Measurements from ENCODE around the gene ACACA. TPM values are rescaled to one million over a fixed set of nuclear protein-coding genes. Genes with fewer than 3 reads are reported as not detected.

The ACACA gene
- total and polyA plus RNA-seq, 9 of the 15 experiments (the other 6 are each of a cell fraction or from before 2014, with no cell fraction given): 35.9 to 135 (median 88.4) TPM

DNA sequence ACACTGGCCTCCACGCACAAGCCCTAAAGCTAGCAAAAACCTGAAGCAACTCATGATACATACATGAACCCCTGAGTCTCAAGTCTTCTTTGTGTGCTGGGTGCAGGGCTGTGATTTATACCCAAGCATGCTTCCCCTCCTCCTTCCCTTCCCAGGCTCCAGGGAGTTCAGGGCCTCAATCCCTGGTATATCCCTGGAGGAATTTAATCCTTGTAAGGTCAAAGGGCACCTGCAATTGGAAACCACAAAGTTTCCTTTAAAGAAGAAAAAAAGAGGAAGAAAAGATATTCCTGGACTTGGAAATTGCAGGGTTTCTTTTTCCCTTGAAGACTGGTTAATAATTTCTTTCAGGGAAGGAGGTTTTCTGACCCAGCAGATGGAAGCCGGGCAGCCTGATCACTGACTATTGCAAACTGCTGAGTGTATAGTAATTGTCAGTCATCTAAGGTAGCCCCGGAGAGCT lies 275.6 kb downstream of the ACACA start:
- ChIA-PET CTCF (ENCODE audit: low intra/inter-chr PET ratio) (no interaction called here), POLR2A (interaction anchor here (0.9 kb wide), 1 partner anchor 9 kb away, joined by 5 read pairs; no protein-coding TSS in a partner anchor)
- ATAC-seq: no peak

DNA sequence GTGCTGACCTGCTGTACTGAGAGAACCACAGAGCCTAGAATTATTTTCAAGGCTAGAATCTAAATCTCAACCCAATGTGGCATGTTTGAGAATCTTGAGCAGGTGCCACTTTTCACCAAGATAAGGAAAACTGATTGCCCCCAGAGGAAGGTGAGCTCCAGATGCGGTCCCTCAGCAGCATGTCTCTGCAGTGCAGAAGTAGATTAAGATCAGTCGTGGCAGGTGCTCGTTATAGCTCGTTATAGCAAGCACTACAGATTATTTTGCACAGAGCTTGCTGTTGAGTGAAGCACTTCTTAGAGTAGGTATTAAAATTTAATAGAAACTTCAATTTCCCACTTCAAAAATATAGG lies 281.8 kb downstream of the ACACA start:
- no peak overlapping the region for H3K4me2 ChIP-seq (ENCODE audit: insufficient read depth, low read length)
- ATAC-seq (no peak), FAIRE-seq (no peak), DNase-seq (ENCODE audit: extremely low read depth in 1 of 4, low spot score in 3 of 4) (no peak)
- in situ Hi-C loops (cut with MboI) (no loop called here), intact Hi-C loops (cut with micrococcal nuclease) (no loop called here)
- H3K9me1 ChIP-seq (ENCODE audit: control insufficient read depth, insufficient read depth, low read length): no peaks in the 10 kb centered on the region
- no peak overlapping the region for H2AFZ ChIP-seq (ENCODE audit: low read depth, low read length)
- no peaks in the 10 kb centered on the region for H4K20me1 ChIP-seq (replicated peaks; ENCODE audit: control insufficient read depth, insufficient read depth, low read length)
- no peak for TF ChIP-seq PTRF (tag; IDR thresholded peaks at IDR 0.05)
- TF ChIP-seq ZNF175 (CRISPR knock-in tag; IDR thresholded peaks at IDR 0.05; ENCODE audit: low read depth): no peak
- TF ChIP-seq FOXK1 (CRISPR knock-in tag; IDR thresholded peaks at IDR 0.05; ENCODE audit: borderline replicate concordance): no peak
- TF ChIP-seq MEF2A (IDR thresholded peaks at IDR 0.05; ENCODE audit: control insufficient read depth, low read depth, low read length): no peak
- TF ChIP-seq, protein P1, sequence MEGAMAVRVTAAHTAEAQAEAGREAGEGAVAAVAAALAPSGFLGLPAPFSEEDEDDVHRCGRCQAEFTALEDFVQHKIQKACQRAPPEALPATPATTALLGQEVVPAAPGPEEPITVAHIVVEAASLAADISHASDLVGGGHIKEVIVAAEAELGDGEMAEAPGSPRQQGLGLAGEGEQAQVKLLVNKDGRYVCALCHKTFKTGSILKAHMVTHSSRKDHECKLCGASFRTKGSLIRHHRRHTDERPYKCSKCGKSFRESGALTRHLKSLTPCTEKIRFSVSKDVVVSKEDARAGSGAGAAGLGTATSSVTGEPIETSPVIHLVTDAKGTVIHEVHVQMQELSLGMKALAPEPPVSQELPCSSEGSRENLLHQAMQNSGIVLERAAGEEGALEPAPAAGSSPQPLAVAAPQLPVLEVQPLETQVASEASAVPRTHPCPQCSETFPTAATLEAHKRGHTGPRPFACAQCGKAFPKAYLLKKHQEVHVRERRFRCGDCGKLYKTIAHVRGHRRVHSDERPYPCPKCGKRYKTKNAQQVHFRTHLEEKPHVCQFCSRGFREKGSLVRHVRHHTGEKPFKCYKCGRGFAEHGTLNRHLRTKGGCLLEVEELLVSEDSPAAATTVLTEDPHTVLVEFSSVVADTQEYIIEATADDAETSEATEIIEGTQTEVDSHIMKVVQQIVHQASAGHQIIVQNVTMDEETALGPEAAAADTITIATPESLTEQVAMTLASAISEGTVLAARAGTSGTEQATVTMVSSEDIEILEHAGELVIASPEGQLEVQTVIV (CRISPR knock-in tag; IDR thresholded peaks at IDR 0.05; ENCODE audit: borderline replicate concordance): no peak
- TF ChIP-seq JUNB (CRISPR knock-in tag; conservative IDR thresholded peaks at IDR 0.05): no peak
- TF ChIP-seq ZFPM2 (CRISPR knock-in tag; IDR thresholded peaks at IDR 0.05): no peak
- TF ChIP-seq, protein P2, sequence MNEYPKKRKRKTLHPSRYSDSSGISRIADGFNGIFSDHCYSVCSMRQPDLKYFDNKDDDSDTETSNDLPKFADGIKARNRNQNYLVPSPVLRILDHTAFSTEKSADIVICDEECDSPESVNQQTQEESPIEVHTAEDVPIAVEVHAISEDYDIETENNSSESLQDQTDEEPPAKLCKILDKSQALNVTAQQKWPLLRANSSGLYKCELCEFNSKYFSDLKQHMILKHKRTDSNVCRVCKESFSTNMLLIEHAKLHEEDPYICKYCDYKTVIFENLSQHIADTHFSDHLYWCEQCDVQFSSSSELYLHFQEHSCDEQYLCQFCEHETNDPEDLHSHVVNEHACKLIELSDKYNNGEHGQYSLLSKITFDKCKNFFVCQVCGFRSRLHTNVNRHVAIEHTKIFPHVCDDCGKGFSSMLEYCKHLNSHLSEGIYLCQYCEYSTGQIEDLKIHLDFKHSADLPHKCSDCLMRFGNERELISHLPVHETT (CRISPR knock-in tag; conservative IDR thresholded peaks at IDR 0.05 in 1 of 2, IDR thresholded peaks at IDR 0.05 in 1 of 2): no peak
- no peak for TF ChIP-seq MCM5 (IDR thresholded peaks at IDR 0.05; ENCODE audit: low read depth)
- H3K9ac ChIP-seq (ENCODE audit: insufficient read depth in 1 of 2, low read depth in 2 of 2, low read length in 2 of 2): no peak overlapping the region
- BruUV-seq (replicated peaks): no TSS peak
- CTCF ChIA-PET (ENCODE audit: low intra/inter-chr PET ratio): no interaction called here
- no peaks in the 10 kb centered on the region for H3K9me3 ChIP-seq (replicated peaks; ENCODE audit: control insufficient read depth, insufficient read depth, low read depth, low read length)
- peaks cover 95% of the 10 kb centered on the region for H3K36me3 ChIP-seq (ENCODE audit: control insufficient read depth, insufficient read depth, low read length)
- 83% methylated on average over 4 of the region's 4 CpGs for WGBS (ENCODE audit: insufficient coverage, low coverage, missing lambda C conversion rate)
- no peaks in the 10 kb centered on the region for H3K27me3 ChIP-seq (ENCODE audit: control insufficient read depth in 2 of 2, insufficient read depth in 2 of 2, low read length in 2 of 2)
- POLR2A ChIA-PET: interaction anchor here (1.3 to 1.4 kb wide), 2 partner anchors 20 to 55 kb away, joined by 3 to 4 read pairs; no protein-coding TSS in a partner anchor
- H3K27ac ChIP-seq (ENCODE audit: extremely low read depth, low read depth, low read length): no peak overlapping the region
- no peaks in the 10 kb centered on the region for H3K4me1 ChIP-seq (replicated peaks in 1 of 2; ENCODE audit: control insufficient read depth in 2 of 2, insufficient read depth in 2 of 2, low read length in 2 of 2)
- H3K4me3 ChIP-seq: no peak overlapping the region
- no peaks in the 10 kb centered on the region for H3K79me2 ChIP-seq (ENCODE audit: control insufficient read depth, insufficient read depth, low read length)

More for the DNA sequence above, 275.6 kb downstream of the ACACA start:
- no peak overlapping the region for H3K4me3 ChIP-seq
- H3K27ac ChIP-seq (ENCODE audit: extremely low read depth, low read depth, low read length): no peak overlapping the region
- H3K4me2 ChIP-seq (ENCODE audit: insufficient read depth, low read length): no peak overlapping the region
- H3K9ac ChIP-seq (ENCODE audit: insufficient read depth in 1 of 2, low read depth in 2 of 2, low read length in 2 of 2): no peak overlapping the region
- WGBS (ENCODE audit: insufficient coverage, low coverage, missing lambda C conversion rate): 91% methylated on average over 3 of the region's 3 CpGs
- H3K36me3 ChIP-seq (ENCODE audit: control insufficient read depth, insufficient read depth, low read length): peaks cover 91% of the 10 kb centered on the region
- H3K9me3 ChIP-seq (replicated peaks; ENCODE audit: control insufficient read depth, insufficient read depth, low read depth, low read length): no peaks in the 10 kb centered on the region
- no peaks in the 10 kb centered on the region for H3K79me2 ChIP-seq (ENCODE audit: control insufficient read depth, insufficient read depth, low read length)
- H3K27me3 ChIP-seq (ENCODE audit: control insufficient read depth in 2 of 2, insufficient read depth in 2 of 2, low read length in 2 of 2): no peaks in the 10 kb centered on the region
- H3K4me1 ChIP-seq (replicated peaks in 1 of 2; ENCODE audit: control insufficient read depth in 2 of 2, insufficient read depth in 2 of 2, low read length in 2 of 2): peaks cover 0 to 16% of the 10 kb centered on the region in 2 experiments; a peak in 3 of 5 replicates
- no peaks in the 10 kb centered on the region for H3K9me1 ChIP-seq (ENCODE audit: control insufficient read depth, insufficient read depth, low read length)
- FAIRE-seq (no peak), DNase-seq (ENCODE audit: extremely low read depth in 1 of 4, low spot score in 3 of 4) (no peak)
- intact Hi-C loops (cut with micrococcal nuclease): no loop called here
- no TSS peak for BruUV-seq (replicated peaks)
- no peaks in the 10 kb centered on the region for H4K20me1 ChIP-seq (replicated peaks; ENCODE audit: control insufficient read depth, insufficient read depth, low read length)
- in situ Hi-C loops (cut with MboI): no loop called here
- TF ChIP-seq EZH2 (IDR thresholded peaks at IDR 0.05; ENCODE audit: borderline replicate concordance, low read depth, low read length): no peak
- TF ChIP-seq ZNF174 (CRISPR knock-in tag; IDR thresholded peaks at IDR 0.05): no peak
- no peak for TF ChIP-seq EHMT2 (IDR thresholded peaks at IDR 0.05)
- no peak for TF ChIP-seq POLR2A (conservative IDR thresholded peaks at IDR 0.05)
- TF ChIP-seq SUPT5H (IDR thresholded peaks at IDR 0.05): no peak
- no peak for TF ChIP-seq PURB (CRISPR knock-in tag; IDR thresholded peaks at IDR 0.05; ENCODE audit: low read depth)
- no peak for TF ChIP-seq SMARCB1 (IDR thresholded peaks at IDR 0.05; ENCODE audit: insufficient read length, low read depth)
- TF ChIP-seq ZNF253 (CRISPR knock-in tag; conservative IDR thresholded peaks at IDR 0.05): no peak
- no peak overlapping the region for H2AFZ ChIP-seq (ENCODE audit: low read depth, low read length)

Data from K562 (cell line).